ENCODE measurements around the gene CEP152. TPM values are rescaled to one million over a fixed set of nuclear protein-coding genes. Genes with fewer than 3 reads are reported as not detected.

CEP152 gene
- total RNA-seq, 4 donors from 2014 or later, result 13.7 to 43.7 (median 16.5) TPM

GRCh38 chr15:48688493-48688892 lies 122.4 kb downstream of the CEP152 start:
- no peaks in the 10 kb centered on the region for H3K27me3 ChIP-seq
- H3K36me3 ChIP-seq, result no peaks in the 10 kb centered on the region
- H3K9me3 ChIP-seq, result no peaks in the 10 kb centered on the region
- no peaks in the 10 kb centered on the region for H3K4me1 ChIP-seq
- no peak for DNase-seq
- TF ChIP-seq CTCF (IDR thresholded peaks at IDR 0.05) (no peak), POLR2A (IDR thresholded peaks at IDR 0.05) (no peak)
- H3K4me3 ChIP-seq, result no peak overlapping the region
- H3K27ac ChIP-seq, result no peak overlapping the region

Other genes starting within 250 kb of the CEP152 start
- gene FBN1, start 165.4 kb downstream of the CEP152 start, total RNA-seq, result 100 to 1,000 TPM in 1 of 4 donors, 10 to 100 TPM in 3; 21.4 to 257 (median 60.9) TPM
- gene EID1, start 67.1 kb upstream of the CEP152 start, total RNA-seq, result 100 to 1,000 TPM in 1 of 4 donors, 10 to 100 TPM in 3; 70.8 to 113 (median 80.6) TPM
- gene SHC4, start 152.8 kb upstream of the CEP152 start, total RNA-seq, result under 1 TPM in 1 of 4 donors, not detected in 3; 0.66 TPM
- gene SECISBP2L, start 235.4 kb upstream of the CEP152 start, total RNA-seq, result 10 to 100 TPM; 29.7 to 41.0 (median 34.5) TPM

Data from Peyer's patch (tissue), 4 donors.